Activated CD8-positive, alpha-beta T cell treated with anti-CD3 and anti-CD28 coated beads for 36 hours (primary cell): ENCODE measurements around the gene ZFAND6. TPM values are rescaled to one million over a fixed set of nuclear protein-coding genes. Genes with fewer than 3 reads are reported as not detected.
A peak's percentile ranks its signal among the peaks of the same experiment; 100 is the strongest.
"Not testable (repeated sequence)": the region's sequence is repeated elsewhere in the genome, so short reads cannot be mapped to it uniquely, and the experiment has no call there.

Experiments
- ATAC-seq: fragments of 200-7000 bp; cut with Tn5 transposase; one replicate; pipeline ENCODE4 v1.10.0; 2021; ENCODE audit warnings: mild to moderate bottlenecking, moderate library complexity
- CTCF ChIA-PET: fragments of 350-600 bp; sonication (Branson Sonifier 250); formaldehyde crosslinking; loops from one replicate; lab custom pipeline; 2021; ENCODE audit warnings: antibody characterized with exemption; lab: Charles Lee
- POLR2A ChIA-PET: fragments of 350-600 bp; sonication (Branson Sonifier 250); formaldehyde crosslinking; loops from one replicate; lab custom pipeline; 2021; ENCODE audit warnings: antibody characterized with exemption; lab: Charles Lee
- DNase-seq: peaks from one replicate; pipeline ENCODE4 v3.0.0-alpha.2; 2020
- H3K27ac Mint-ChIP-seq: one replicate; pipeline ENCODE4 v1.8.0; 2021; ENCODE audit warnings: mild to moderate bottlenecking, mixed read lengths
- H3K27me3 Mint-ChIP-seq: one replicate; pipeline ENCODE4 v1.8.0; 2021; ENCODE audit warnings: mixed read lengths
- H3K36me3 Mint-ChIP-seq: one replicate; pipeline ENCODE4 v1.8.0; 2021; ENCODE audit warnings: low read depth, mixed read lengths
- H3K4me1 Mint-ChIP-seq: one replicate; pipeline ENCODE4 v1.8.0; 2021; ENCODE audit warnings: low read depth, mixed read lengths
- H3K4me3 Mint-ChIP-seq: one replicate; pipeline ENCODE4 v1.8.0; 2021; ENCODE audit warnings: mild to moderate bottlenecking, moderate library complexity, mixed read lengths
- H3K9me3 Mint-ChIP-seq: one replicate; pipeline ENCODE4 v1.8.0; 2021; ENCODE audit warnings: mixed read lengths
- CTCF ChIP-seq: fragments of 200-600 bp; IDR thresholded peaks from one replicate; pipeline ENCODE4 v1.8.0; 2022; ENCODE audit warnings: antibody characterized with exemption, mild to moderate bottlenecking
- intact Hi-C: fragments of 100-400 bp; cut with micrococcal nuclease; formaldehyde crosslinking; loops from one replicate; pipeline ENCODE4 v1.10.0; 2022
- total RNA-seq, 2 experiments: library from RNA; stranded (reverse); gene quantifications; one replicate each; pipeline ENCODE4 v1.2.3, GENCODE V29; 2021

ZFAND6 gene
- total RNA-seq = 10 to 100 TPM; 29.6 to 30.7 TPM

GRCh38 chr15:80058851-80059785, at the start of gene ZFAND6:
Gene ZFAND6, plus strand, starts transcription at chr15:80059676. Its CDS starts 60,669 bp downstream, at chr15:80120345.
- ChIA-PET POLR2A (interaction anchor here (0.7 to 2.6 kb wide), 4 partner anchors 11 to 126 kb away, joined by 3 to 12 read pairs (median 4); no protein-coding TSS in a partner anchor), CTCF (interaction anchor here (1.4 to 1.8 kb wide), 2 partner anchors 9 to 13 kb away, joined by 5 to 7 read pairs; no protein-coding TSS in a partner anchor)
- Mint-ChIP-seq H3K27me3 (no peaks in the 10 kb centered on the region), H3K4me3 (peak within 1 kb of the TSS; percentile 91), H3K36me3 (no peaks in the 10 kb centered on the region), H3K27ac (peak within 1 kb of the TSS; percentile 92), H3K4me1 (peaks cover 25% of the 10 kb centered on the region), H3K9me3 (no peaks in the 10 kb centered on the region)
- intact Hi-C loops = loop anchor here (5.0 kb wide), 1 partner anchor 92 kb away; no protein-coding TSS in a partner anchor
- ATAC-seq (peak; percentile 91), DNase-seq (peak; percentile 96)
- no peak for TF ChIP-seq CTCF

- no peak for ATAC-seq
- ChIA-PET POLR2A (no interaction called here), CTCF (no interaction called here)
- intact Hi-C loops = no loop called here
- H3K27ac Mint-ChIP-seq = no peak overlapping the region
- H3K4me3 Mint-ChIP-seq = no peak overlapping the region
- no peaks in the 10 kb centered on the region for H3K36me3 Mint-ChIP-seq
- TF ChIP-seq CTCF = no peak
- DNase-seq = no peak
- H3K9me3 Mint-ChIP-seq = no peaks in the 10 kb centered on the region
- no peaks in the 10 kb centered on the region for H3K4me1 Mint-ChIP-seq
- no peaks in the 10 kb centered on the region for H3K27me3 Mint-ChIP-seq
Observed at GRCh38 chr15:80010131-80010673, 49.3 kb upstream of the ZFAND6 start.

- H3K4me3 Mint-ChIP-seq, H3K4me1 Mint-ChIP-seq, intact Hi-C loops, H3K27me3 Mint-ChIP-seq, H3K27ac Mint-ChIP-seq, H3K9me3 Mint-ChIP-seq, H3K36me3 Mint-ChIP-seq, POLR2A ChIA-PET: not testable (repeated sequence)
- peak; percentile 31 for DNase-seq
- CTCF ChIA-PET = interaction anchor here (1.0 kb wide), 1 partner anchor 87 kb away, joined by 3 read pairs; no protein-coding TSS in a partner anchor
- peak; percentile 47 for ATAC-seq
Observed at GRCh38 chr15:80011041-80011523, 48.4 kb upstream of the ZFAND6 start.

GRCh38 chr15:80011596-80011995, 47.9 kb upstream of the ZFAND6 start:
- ChIA-PET CTCF (interaction anchor here (1.0 kb wide), 1 partner anchor 87 kb away, joined by 3 read pairs; no protein-coding TSS in a partner anchor), POLR2A (no interaction called here)
- intact Hi-C loops = no loop called here

More at GRCh38 chr15:80011596-80011995, 47.9 kb upstream of the ZFAND6 start:
- no peak for TF ChIP-seq CTCF
- H3K4me1 Mint-ChIP-seq = no peaks in the 10 kb centered on the region
- no peak for ATAC-seq
- no peak overlapping the region for H3K4me3 Mint-ChIP-seq
- H3K36me3 Mint-ChIP-seq = no peaks in the 10 kb centered on the region
- DNase-seq = no peak
- H3K27ac Mint-ChIP-seq = no peak overlapping the region
- no peaks in the 10 kb centered on the region for H3K9me3 Mint-ChIP-seq
- H3K27me3 Mint-ChIP-seq = no peaks in the 10 kb centered on the region
